ENCODE results near the gene SORBS2. TPM values are rescaled to one million over a fixed set of nuclear protein-coding genes. Genes with fewer than 3 reads are reported as not detected.

The SORBS2 gene
- polyA plus RNA-seq, 10 donors = 13.3 to 33.8 (median 22.9) TPM

DNA sequence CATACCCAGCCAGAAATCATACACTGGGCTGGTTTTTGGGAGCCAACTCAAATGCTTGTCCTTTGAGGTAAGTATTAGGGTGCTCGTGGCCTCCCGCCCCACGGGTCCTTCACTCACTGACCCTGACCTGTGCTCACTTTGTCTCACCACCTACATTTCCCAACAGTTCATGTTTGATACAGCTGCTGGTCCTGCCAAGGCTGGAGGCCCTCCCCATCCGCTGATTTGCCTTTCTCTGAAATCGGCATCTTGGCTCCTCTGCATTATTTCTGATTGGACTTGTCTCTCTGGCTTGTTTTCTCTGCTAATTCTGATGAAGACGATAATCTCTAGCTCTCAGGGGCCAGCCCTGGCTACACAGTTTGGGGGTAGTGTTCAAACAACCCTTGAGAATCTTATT is 70.2 kb downstream of the SORBS2 start:
- DNase-seq = no peak

DNA sequence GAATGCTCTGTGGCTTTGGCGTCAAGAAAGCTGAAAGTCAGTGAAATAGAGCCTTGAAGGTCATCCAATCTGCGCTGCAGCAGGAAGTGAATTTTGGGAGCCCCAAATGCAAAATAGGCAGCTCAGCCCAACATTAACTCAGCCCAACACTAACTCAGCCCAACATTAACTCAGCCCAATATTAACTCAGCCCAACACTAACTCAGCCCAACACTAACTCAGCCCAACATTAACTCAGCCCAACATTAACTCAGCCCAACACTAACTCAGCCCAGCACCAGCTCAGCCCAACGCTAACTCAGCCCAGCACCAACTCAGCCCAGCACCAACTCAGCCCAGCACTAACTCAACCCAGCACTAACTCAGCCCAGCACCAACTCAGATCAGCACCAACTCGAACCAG is 71.5 kb downstream of the SORBS2 start:
- no peak for DNase-seq

DNA sequence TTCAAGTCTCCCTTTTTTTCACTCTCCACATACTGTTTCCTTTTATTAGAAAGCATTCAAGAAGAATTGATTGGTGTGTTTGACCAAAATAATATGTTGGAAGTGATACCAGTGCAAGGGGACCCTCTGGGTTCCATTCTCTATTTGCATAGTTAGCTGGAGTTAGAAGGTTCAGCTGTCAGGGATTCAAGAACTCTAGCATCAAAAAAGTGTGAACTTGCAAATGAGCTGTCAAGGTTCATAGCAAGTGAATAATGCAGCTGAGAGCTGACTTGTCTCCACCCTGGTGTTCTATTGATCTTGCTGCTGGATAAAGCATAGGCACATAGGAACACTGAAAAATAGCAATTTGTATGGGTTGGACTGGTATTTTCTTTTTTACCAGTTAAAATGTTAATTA is 73.2 kb downstream of the SORBS2 start:
- no peak for DNase-seq

DNA sequence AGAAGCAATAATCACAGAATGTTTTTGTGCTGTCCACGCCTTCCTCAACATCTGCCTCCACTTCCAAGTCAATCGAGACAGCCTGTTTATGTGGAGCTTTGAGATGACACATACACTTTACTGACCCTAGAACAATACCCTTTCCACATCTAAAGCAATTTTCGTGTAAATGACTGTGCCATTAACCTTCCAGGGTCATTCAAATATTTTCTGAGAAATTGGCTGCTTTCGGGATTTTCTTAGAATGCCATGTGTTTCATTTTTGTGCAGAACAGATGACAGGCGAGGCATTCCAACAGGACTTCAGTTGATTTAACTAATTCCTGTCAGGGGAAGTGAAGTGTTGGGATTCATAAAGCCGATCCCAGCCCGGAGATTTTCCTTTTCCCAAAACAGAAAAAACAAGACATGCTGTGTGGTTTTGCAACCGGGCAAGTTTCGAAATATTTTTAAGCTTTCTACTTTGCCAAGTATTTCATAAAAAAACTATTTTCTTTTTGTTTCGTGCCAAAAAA is 73.9 kb downstream of the SORBS2 start:
- peak; percentile 20 to 63 (median 50) for DNase-seq

DNA sequence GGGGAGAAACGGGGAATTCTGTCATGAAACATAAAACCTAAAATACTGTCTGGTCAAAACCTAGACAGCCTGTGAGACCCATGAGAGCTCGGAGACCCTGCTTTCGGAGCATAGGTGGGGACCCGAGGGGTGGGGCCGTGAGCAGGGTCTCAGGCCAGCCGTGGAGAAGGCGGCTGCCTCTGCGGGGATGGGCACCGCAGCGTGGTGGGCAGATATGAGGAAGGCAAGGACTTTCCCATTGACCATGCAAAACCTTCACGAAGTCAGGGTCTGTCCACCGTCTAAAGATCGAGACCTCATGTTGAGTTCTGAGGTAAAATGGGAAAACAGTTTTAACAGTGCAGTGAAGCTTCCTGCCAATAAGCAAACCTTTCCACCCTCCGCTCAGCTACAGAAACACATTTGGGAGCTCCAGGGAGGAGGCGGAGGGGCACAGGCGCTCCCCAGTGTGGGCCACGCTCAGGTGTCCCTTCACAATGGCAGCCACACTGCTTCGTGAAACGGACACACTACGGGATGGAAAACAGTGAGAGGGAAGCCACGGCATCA is 74.4 kb downstream of the SORBS2 start:
- DNase-seq = no peak

DNA sequence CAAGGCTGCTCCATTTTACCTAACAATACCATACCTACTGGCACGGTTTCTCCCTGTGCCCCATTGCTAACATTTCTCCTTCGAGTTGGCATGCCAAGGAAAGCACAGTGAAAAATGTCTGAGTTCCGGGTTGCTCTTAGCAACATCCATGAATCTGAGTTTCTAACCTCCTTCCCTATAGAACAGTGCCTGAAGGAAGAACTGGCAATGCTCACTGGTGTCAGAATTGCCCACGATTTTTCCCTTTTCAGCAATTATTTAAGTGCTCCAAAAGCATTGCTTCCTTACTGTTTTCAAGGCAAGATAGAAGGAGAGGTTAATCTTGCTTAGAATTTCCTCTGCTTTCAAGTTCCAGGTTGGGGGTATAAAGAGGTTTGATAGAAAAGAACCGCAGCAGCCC is 75.1 kb downstream of the SORBS2 start:
- no peak for DNase-seq

DNA sequence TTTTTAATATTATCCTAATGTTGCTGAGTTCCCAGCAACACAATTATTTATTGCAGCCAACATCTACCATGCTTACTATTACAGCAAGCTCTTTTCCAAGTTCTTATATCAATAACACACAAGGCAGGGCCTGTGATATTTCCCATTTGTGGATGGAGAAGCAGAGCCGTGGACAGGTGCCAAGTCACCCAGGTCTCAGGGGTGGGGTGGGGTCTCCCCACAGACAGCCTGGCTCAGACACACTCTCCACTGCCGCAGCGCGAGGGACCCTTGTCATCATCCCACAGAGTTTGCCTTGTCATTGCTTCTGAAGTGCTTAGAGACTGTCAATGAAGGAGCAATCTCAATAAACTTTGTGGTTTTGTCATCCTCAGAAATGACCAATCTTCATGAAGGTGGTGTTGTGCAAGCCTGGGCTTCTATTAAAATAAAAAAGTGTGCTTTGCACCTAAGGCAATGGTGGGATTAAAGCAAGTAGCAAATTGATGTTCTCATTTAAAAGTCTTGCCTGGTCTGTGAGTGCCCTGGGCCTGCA is 76.1 kb downstream of the SORBS2 start:
- no peak for DNase-seq

DNA sequence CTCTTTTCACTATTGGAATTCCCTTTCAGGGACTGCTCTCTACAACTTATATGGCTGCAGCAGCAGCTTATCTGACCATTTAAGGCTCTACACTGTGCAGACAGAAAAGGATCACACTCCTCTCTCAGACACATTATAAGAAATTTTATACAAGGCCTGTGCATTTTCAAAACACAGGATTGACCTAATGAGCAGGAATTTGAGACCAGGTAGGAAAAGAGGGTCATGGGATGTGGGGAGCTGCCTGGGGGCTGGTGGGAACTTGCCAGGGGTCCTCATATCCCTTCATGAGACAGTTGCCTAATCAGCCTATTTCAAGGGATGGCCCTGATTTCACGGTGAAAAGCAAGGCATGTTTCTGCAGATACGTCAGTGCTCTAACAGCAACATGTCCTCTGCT is 77.1 kb downstream of the SORBS2 start:
- DNase-seq = no peak

DNA sequence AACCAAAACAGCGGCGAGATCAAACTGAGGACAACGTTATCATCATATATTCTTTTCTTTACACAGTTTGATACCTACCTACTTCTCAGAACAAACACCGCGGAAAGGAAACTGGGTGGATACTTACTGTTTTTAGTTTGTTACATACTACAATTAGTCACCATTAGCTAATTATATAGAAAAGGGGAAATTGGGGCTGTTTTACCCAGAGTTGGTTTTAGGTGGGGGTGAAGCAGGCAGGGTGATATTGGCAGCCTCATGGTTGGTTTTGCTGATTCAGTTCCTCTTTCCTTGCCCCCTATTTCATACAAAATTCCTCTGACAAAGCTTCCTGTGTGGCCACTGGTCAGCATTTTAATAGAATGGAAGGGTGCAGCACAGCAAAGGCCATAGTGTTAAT is 77.8 kb downstream of the SORBS2 start:
- DNase-seq = no peak

DNA sequence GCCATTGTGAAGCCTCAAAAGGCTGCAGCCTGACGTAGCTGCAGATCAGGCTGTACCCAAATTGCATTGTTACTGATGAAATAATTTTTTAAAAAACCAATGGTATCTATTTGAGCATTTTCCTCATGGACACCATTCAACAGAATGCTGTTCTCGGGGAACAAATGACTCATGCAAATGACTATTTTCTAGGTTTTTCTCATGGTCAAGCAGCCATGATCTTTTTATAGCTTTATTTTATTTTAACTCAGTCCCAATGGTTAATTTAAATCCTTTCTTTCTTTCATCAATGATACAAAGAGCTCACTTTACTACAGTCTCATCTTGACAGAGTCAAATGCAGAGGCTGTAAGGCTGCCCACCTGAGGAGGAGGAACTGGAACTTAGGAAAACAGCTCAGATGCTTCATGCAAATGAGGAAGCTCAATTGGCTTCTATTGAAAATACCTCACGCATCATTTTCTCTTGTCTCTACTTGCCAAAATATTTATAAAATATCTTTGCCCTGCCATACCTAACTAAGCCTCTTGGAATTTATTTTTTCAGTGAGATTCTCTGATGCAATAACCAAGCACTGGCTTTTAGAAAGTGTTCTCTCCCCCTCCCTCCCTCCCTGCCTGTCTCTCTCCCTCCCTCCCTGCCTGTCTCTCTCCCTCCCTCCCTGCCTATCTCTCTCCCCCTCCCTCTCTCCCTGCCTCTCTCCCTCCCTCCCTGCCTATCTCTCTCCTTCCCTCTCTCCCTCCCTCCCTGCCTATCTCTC is 81.0 kb downstream of the SORBS2 start:
- no peak for DNase-seq

DNA sequence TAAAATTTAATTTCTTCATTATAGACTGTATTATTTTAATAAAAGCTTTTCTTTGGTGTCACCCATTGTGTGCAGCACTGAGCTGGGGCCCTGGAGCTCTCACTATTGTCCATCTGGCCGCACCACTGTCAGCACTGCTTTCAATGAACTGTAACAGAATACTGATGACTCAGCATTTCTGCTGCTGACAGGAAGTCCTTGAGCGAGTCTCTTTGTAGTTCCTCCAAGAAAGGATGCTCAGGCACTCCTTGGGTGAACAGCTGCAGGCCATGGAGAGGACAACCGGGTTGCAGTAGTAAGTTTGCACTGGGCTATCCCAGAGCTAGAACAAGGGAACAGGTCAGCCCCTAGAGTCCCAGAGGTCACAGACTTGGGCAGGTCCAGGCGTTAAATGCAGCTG is 81.6 kb downstream of the SORBS2 start:
- DNase-seq = peak; percentile 30 to 71 (median 51)

DNA sequence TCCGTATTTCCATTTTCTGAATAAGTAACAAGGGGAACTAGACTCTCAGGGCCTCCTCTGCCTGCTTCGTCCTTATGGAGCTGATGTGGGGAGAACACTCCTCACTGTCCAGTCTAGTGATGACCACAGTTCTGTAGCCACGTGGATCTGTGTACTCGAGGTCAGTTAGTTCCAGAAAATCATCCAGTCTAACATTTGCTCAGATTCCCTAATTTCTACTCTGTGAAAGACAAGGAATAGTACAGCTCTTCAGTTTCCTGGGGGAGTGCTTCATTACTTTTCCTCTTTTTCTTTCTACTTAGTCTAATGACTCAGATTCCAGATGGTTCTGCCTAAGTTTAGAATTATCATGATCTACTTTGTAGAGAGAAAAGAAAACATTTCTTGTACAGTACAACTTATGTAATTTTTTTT is 82.6 kb downstream of the SORBS2 start:
- DNase-seq = peak in 1 of 3 donors; percentile 29

DNA sequence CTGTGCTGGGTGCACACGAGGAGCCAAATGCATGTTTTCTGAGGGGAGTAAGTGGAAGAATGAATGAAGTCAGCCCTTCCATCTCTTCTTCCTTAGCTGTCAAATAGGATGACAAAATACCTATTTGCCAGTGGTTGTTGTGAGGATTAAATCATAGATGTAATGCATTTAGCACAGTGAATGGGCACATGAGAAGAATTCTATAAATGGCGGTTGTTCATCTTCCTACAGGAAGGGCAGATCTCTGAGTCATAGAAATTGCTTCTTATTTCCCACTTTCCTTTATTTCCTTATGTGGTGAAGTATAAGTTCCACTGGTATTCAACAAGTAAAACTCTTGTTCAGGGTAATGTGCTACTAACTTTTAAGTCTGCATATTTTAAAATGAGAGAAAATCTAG is 83.1 kb downstream of the SORBS2 start:
- no peak for DNase-seq

DNA sequence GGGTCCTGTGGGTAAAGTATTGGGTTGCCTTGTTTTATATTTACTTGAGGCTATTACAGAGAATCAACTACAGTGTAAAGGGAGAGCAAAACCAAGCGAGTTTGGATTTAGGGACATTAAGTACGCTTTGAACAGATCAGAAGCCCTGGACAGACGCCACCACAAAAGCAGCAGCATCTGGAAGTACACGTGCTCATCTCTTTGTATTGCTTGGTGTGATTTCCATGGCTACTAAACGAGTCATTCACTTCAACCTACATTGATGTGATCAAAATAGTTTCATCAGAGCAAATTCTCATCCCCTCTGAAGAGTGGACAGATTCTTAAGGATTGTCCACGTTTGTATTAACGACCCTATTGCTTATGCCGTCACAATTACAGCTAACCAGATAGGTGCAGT is 85.1 kb downstream of the SORBS2 start:
- peak in 2 of 3 donors; percentile 50 to 68 for DNase-seq

DNA sequence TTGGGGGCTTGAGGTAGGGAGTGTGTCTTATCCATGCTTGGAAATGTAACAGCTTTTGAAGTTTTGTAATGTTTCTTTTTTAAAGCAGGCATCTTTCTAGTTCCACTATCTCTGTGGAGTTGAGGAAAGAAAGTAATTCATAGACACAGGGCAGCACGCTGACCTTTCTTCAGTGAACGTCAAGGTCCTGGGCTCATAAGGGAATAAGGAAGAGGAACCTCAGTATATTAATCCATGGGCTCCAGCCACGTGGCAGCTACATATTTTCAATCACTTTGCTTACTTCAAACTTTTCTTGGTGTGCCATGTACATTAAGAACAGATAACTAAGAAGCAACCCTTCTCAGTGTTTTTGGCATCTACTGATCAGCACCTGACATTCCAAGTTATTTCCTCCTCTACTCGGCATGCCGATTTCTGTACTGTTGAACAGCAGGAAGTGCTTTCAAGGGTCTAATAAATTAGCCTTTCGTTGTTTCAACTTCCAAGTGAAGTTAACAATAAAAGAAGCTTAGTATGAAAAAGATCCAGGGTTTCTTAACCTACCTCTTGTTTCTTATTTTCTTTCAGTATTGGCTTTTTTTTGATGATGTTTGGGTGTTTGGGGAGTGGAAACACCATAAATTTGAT is 88.2 kb downstream of the SORBS2 start:
- DNase-seq = no peak

DNA sequence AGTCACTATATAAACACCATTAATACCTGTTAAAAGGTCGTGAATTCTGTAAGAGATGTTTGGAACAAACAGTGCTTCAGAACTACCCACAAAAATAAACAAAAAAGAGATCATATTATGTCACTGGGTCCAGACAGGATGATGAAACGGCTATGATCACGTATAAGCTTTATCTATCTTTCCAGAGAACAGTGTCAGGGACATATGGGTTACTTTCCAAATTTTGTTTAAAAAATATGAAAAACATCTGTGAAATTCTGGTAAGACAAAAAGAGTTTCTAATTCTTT is 90.0 kb downstream of the SORBS2 start:
- DNase-seq = no peak

DNA sequence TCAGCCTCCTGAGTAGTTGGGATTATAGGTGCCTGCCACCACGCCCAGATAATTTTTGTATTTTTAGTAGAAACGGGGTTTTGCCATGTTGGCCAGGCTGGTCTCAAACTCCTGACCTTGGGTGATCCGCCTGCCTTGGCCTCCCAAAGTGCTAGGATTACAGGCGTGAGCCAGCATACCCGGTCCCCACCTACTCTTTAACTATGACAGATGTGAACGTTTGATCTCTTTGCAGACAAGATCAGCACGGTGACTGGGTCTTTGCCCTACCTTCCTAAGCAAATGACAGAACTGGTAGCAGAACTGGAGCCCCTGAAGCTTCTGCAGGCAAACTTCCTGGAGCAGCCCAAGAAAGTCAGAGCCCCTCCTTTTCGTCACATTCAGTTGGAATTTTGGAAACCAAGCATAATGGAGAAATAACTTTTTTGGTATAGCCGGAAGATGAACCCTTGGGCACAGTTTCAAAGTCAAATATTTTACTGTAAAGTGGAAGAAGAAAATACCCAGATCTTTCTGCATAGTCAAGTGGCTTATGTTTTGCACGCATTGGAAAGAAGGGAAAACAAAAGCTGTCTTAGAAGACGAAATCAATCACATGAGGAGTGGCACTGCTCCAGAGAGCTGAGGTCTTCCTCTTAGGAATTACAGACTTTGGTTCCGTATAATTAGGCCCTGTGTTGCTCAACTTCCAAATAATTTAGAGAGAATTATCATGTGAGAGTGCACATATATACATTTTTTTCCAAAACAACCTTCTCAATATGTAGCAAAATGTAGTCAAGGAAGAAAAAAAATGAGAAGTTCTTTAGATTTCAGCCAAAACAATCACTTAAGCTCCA is 90.6 kb downstream of the SORBS2 start:
- DNase-seq = peak in 1 of 3 donors; percentile 32

DNA sequence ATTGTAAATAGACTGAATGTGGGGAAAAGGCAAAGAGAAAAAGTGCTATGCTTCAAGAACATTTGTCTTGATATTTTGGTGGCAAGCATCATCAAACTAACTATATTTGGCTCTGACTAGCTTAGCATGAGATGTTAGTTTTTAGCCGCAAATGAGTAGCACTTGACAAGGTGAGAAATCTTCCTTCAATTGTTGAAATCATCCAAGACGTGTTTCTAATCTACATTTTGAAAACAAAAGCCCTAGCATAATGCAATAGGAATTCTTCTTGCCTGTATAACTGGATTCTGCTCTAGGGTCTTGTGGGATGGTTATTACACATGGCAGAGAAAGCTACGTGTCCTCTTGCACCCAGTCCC is 92.5 kb downstream of the SORBS2 start:
- no peak for DNase-seq

DNA sequence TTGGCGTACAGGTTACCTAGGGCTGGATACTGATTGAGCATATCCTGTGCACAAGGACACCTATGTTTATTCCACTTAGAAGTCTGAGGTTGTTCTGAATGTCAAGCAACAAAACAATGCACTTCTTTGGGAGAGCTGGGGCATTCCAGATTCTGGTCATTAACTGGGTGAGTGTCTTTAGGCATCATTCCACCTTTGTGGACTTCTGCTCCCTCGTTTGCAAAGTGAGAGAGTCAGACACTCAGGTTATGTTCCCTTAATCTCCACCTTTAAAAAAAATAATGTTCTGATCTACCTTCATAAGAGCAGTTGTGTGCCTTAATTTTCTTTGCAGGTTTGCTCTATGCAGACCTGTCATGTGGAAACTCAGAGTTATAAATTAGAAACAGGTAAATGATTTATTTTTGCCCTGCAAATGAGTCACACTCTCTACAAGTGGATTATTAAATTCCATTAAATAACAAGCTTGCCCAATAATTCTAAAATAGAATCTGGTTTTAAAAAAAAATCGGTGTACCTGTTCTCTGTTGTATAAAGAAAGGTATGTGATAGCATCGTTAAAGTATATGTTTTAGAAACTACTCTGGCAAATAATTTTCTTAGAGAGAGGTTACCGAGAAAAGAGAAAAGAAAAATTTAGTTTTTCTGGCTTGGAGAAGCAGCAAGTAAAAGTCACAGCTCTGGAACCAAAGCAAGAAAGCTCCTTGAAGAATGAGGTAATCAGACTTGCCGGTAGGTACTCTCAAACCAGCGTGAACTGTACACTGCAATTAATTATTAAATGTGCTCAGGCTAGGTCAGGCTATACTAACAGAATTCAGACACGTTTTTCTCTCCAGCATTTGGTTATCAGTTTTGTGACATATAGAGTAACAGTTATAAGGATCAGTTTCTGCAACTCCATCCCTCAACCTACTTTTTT is 93.2 kb downstream of the SORBS2 start:
- DNase-seq = no peak

DNA sequence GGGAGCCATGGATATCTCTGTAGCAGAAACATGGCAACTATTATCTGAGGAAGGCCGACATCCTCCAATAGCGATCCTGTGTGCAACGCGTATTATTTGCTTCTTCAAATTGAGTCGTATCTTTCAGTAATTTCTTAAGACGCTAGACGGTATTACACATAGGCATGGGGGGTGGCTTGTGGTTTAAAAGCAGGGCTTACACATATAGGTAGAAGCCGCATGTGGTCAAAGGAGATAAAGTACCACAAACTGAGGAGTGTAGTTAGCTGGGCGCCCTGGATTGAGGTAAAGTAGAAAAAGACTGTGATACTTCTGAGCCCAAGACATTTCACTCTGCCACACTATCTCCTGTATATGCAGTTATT is 94.6 kb downstream of the SORBS2 start:
- DNase-seq = no peak
